ENCODE measurements around the gene MRM1.

Gene MRM1

DNA sequence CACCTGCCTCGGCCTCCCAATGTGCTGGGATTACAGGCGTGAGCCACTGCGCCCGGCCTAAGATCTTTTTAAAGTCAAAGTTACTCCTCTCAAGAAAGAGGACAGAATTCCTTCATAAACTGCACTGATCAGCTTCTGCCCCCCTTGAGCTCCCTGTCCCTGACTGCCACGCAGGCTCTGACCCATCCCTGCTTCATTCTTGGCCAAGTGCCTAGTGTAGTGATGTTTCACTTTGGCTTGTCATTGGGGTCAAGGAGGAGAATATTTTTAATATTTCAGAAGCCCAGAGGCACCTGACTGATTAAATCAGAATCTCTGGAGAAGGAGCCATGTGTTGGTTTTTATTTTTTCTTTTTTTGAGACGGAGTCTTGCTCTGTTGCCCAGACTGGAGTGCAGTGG is 9.1 kb downstream of the MRM1 start:
- no peak overlapping the region for H3K27ac ChIP-seq
- no peak for TF ChIP-seq ZFX (IDR thresholded peaks at IDR 0.05)
- TF ChIP-seq, protein P1, sequence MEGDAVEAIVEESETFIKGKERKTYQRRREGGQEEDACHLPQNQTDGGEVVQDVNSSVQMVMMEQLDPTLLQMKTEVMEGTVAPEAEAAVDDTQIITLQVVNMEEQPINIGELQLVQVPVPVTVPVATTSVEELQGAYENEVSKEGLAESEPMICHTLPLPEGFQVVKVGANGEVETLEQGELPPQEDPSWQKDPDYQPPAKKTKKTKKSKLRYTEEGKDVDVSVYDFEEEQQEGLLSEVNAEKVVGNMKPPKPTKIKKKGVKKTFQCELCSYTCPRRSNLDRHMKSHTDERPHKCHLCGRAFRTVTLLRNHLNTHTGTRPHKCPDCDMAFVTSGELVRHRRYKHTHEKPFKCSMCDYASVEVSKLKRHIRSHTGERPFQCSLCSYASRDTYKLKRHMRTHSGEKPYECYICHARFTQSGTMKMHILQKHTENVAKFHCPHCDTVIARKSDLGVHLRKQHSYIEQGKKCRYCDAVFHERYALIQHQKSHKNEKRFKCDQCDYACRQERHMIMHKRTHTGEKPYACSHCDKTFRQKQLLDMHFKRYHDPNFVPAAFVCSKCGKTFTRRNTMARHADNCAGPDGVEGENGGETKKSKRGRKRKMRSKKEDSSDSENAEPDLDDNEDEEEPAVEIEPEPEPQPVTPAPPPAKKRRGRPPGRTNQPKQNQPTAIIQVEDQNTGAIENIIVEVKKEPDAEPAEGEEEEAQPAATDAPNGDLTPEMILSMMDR (conservative IDR thresholded peaks at IDR 0.05), result no peak

- H3K27ac ChIP-seq, result no peak overlapping the region
- TF ChIP-seq ZFX (IDR thresholded peaks at IDR 0.05), result no peak
- TF ChIP-seq, protein P1 (conservative IDR thresholded peaks at IDR 0.05), result no peak
These were observed 10.1 kb downstream of the MRM1 start for GRCh38 chr17:36611345-36612072.

DNA sequence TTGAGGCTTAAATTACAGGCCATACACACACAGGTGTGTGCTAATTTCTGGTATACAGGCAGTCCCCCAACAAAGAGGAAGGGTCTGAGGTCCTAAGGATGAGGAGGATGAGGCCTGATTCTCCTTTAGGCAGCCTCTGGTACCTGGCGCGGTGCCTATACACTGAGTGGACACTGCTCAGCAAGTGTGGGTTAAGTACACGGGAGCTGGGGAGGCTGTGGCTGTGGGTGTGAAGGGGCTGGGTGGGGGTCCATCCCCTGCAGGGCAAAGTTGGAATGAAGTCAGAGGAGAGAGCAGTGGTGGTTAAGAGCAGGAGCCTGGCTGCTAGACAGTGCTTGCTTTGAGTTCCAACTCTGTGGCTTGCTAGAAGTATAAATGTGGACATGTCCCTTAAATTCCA is 10.9 kb downstream of the MRM1 start:
- TF ChIP-seq ZFX (IDR thresholded peaks at IDR 0.05), result no peak
- TF ChIP-seq, protein P1 (conservative IDR thresholded peaks at IDR 0.05), result no peak
- no peak overlapping the region for H3K27ac ChIP-seq

DNA sequence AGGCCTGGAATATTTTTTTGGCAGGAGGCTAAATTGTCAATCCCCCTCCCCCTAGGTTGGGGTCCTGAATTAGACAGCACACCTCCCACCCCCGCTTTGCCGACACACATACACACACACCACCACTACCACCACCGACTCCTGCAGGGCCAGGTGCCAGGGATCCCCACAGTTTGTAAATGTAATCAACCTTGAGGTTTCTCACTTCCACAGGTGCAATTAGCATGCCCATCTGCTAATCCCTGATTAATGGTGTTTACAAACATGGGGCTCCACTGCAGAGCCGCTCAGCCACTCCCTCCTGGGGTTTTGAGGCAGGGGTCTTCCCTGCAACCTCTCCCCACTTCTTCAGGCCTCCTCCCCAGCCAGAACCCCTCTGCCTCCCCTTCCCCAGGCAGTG is 11.8 kb downstream of the MRM1 start:
- no peak for TF ChIP-seq ZFX (IDR thresholded peaks at IDR 0.05)
- TF ChIP-seq, protein P1 (conservative IDR thresholded peaks at IDR 0.05), result no peak

DNA sequence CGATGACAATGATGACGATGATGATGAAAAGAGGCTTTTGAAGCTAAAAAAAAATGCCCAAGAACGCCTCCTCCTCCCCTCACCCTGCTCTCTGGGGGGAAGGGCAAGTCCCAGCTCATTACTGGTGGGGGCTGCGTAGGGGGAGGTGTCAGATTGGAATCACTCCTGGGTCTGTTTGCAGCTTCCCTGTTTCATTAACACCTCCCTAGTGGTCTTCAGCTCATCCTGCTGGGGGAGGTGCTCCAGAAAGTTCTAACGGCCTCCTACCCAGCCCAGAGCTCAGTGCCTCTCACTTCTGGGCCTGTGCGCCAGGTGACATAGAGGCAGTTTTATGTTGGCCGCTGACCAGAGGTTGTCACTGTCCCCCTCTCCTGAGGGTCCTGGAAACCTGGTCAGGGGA is 12.7 kb downstream of the MRM1 start:
- no peak overlapping the region for H3K27ac ChIP-seq
- TF ChIP-seq ZFX (IDR thresholded peaks at IDR 0.05), result no peak
- TF ChIP-seq, protein P1 (conservative IDR thresholded peaks at IDR 0.05), result no peak

More for the DNA sequence above, 11.8 kb downstream of the MRM1 start:
- no peak overlapping the region for H3K27ac ChIP-seq

GRCh38 chr17:36614933-36615332 is 13.6 kb downstream of the MRM1 start:
- no peak overlapping the region for H3K27ac ChIP-seq
- TF ChIP-seq, protein P1 (conservative IDR thresholded peaks at IDR 0.05), result no peak
- no peak for TF ChIP-seq ZFX (IDR thresholded peaks at IDR 0.05)

- TF ChIP-seq, protein P1 (conservative IDR thresholded peaks at IDR 0.05), result no peak
- TF ChIP-seq ZFX (IDR thresholded peaks at IDR 0.05), result no peak
These were observed 15.0 kb downstream of the MRM1 start for GRCh38 chr17:36616061-36617029.

More at GRCh38 chr17:36616061-36617029, 15.0 kb downstream of the MRM1 start:
- H3K27ac ChIP-seq, result no peak overlapping the region
